GM12864 (cell line): ENCODE data around the gene SHE.

Experiments
- DNase-seq: peaks from one replicate; pipeline ENCODE4 v3.0.0-alpha.2; 2011; ENCODE audit warnings: low read depth
- H3K4me3 ChIP-seq: 2 replicates; pipeline ENCODE4 v1.5.1; 2011; ENCODE audit warnings: mild to moderate bottlenecking, low read depth, low read length, control low read depth
- TF ChIP-seq, protein P1 (sequence below): IDR thresholded peaks from 2 replicates; pipeline ENCODE4 v1.5.1; 2011; ENCODE audit warnings: low read depth, mild to moderate bottlenecking, moderate library complexity, low read length, control low read depth, inconsistent platforms; ENCODE audit errors: missing control alignments

The SHE gene

DNA sequence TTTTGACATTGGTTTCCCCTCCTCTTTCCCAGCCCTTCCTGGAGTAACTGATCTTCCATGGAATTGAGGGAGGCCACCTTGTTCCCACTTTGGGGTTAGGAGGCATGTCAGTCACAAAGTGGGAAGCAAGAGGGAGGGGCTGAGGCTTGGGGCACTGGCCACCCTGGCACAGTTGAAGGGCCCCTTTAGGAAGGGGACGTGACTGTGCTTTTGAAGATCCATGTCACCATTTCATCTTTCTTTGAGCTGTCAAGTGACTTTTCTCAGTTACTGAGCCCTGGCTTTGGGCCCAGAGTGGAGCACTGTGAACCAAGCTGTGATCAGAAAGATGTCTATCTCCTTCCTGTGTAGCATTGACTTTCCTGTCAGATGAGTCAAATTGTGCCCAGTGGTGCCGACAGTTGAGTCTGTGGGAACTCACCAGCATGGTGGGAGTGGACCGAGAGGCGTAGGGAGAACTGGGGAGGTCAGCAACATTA lies 38.7 kb downstream of the SHE start:
- no peak for DNase-seq
- TF ChIP-seq, protein P1, sequence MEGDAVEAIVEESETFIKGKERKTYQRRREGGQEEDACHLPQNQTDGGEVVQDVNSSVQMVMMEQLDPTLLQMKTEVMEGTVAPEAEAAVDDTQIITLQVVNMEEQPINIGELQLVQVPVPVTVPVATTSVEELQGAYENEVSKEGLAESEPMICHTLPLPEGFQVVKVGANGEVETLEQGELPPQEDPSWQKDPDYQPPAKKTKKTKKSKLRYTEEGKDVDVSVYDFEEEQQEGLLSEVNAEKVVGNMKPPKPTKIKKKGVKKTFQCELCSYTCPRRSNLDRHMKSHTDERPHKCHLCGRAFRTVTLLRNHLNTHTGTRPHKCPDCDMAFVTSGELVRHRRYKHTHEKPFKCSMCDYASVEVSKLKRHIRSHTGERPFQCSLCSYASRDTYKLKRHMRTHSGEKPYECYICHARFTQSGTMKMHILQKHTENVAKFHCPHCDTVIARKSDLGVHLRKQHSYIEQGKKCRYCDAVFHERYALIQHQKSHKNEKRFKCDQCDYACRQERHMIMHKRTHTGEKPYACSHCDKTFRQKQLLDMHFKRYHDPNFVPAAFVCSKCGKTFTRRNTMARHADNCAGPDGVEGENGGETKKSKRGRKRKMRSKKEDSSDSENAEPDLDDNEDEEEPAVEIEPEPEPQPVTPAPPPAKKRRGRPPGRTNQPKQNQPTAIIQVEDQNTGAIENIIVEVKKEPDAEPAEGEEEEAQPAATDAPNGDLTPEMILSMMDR, result no peak
- no peak overlapping the region for H3K4me3 ChIP-seq

DNA sequence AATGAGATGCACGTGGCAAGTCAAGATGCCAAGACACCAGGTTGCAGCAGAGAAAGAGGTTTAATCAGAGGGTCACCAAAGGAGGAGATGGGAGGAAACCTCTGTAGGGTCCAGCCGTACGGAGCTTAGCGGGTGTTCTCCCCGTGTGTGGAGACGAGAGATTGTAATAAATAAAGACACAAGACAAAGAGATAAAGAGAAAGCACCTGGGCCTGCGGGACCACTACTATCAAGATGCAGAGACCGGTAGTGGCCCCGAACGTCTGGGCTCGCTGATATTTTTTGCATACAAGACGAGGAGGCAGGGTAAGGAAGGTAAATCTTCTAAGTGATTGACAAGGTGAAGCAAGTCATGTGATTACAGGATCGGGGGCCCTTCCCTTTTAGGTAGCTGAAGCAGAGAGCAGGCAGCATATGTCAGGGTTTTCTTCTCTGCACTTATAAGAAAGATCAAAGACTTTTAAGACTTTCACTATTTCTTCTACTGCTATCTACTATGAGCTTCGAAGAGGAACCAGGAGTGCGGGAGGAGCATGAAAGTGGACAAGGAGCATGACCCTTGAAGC lies 41.4 kb downstream of the SHE start:
- TF ChIP-seq, protein P1, result no peak
- H3K4me3 ChIP-seq, result no peak overlapping the region
- DNase-seq, result no peak

DNA sequence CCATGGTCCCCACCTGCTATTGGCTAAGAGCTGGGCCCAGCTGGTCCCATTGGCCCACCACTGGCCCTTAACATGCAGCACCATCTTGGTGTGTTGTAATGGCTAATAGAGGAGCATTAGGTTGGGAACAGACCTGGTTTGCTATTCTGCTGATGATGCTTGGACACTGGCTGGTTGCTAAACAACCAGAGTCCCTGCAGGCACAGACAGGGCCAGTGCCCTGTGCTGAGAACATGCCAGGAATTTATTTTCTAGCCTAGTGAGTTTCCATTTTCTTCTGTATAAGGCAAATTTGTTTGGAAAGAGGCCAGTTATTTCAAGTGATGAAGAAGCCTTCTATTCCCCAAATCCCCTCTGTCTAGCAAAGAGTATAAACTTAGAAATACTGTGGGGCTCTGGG lies 43.1 kb downstream of the SHE start:
- no peak for DNase-seq
- H3K4me3 ChIP-seq, result no peak overlapping the region
- TF ChIP-seq, protein P1, result no peak

DNA sequence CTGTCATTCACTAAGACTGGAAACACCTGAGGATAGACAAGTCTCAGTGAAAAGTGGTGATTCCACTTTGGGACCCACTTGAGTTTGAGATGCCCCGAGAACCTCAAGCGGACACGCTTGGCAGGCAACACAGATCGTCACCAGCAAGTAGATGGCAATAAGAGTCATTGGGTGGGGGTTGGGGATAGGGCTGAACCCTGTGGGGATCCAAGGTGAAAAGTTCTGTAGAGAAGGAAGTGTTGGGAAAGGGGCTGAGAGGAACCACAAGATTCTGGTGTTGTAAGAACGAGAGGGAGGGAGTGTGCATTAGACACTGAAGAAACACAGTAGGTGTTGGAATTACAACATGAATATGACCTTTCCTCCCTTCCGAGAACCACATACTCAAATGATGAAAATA lies 45.6 kb downstream of the SHE start:
- TF ChIP-seq, protein P1, result no peak
- no peak overlapping the region for H3K4me3 ChIP-seq
- no peak for DNase-seq

DNA sequence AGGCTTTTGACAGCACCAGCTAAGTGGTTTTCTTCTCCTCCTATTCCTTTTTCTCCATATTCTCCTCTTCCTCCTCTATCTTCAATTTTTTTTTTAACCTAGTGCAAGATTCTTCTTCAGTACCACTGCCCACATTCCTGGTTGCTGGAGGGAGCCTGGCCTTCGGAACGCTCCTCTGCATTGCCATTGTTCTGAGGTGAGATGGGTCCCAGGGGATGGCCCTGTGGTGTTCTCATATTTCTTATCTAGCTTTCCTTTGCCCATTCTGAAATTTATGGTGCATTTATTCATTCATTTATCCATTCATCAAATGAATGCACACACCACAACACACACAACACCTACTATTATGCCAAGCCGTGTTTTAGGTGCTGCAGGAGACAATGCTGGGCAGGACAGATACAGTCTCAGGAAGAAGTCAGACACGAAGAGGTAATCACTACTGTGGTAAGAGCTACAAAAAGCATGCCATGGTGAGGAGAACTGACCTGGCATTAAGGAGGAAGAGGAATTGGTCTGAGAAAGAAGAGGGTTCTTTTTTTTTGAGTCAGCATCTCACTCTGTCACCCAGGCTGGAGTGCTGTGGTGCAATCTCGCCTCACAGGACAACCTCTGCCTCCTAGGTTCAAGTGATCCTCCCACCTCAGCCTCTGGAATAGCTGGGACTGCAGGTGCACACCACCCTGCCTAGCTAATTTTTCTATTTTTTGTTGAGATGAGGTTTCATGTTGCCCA lies 47.7 kb downstream of the SHE start:
- TF ChIP-seq, protein P1, result no peak
- DNase-seq, result no peak
- no peak overlapping the region for H3K4me3 ChIP-seq

DNA sequence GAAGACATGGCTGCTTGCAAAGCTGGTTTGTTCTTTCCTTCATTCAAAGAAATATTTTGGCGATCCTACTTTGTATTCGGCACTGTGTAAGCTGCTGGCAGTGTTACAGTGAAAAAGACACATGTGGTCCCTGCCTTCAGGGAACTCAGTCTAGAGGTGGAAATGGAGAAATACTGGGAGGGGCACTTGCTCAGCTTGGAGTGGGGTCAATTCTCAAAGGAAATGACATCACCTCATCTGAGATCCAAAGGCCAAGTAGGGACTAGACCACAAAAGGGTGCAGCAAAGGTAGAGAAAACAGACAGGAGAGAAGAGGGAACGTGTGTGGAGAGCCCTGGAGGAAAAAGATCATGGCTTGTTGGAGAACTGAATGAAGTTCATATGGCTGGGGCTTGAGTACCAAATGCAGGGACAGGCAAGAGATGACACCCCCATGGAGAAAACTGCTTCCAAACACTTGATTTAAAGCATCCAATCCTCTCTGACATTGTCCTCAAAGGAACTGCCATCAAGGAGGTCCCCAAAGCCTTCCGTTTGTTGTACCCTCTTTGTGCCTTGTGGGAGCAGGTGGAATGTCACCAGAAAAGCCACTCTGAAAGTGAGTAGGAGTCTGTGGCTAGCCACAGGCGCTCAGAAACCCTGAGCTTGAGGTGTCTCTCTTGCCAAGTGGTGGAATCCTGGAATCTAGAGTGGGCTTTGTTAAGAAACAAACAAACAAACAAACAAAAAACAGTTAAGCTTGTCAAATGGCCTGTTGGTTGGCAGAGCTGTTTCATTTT lies 48.4 kb downstream of the SHE start:
- TF ChIP-seq, protein P1, result no peak
- DNase-seq, result no peak
- no peak overlapping the region for H3K4me3 ChIP-seq
